GM12878 (cell line): ENCODE data around the gene LARP4B. TPM values are rescaled to one million over a fixed set of nuclear protein-coding genes. Genes with fewer than 3 reads are reported as not detected.

Experiments used
- ATAC-seq: fragments of 200-7000 bp; cut with Tn5 transposase; 3 replicates; pipeline ENCODE4 v1.9.1; 2020; ENCODE audit warnings: mild to moderate bottlenecking, moderate library complexity
- BruUV-seq: library from RNA; stranded (reverse); fragments of 400-500 nt; replicated peaks from 2 replicates; lab custom pipeline; 2021; lab: Mats Ljungman, UMichigan
- CTCF ChIA-PET: fragments of 300-600 bp; sonication (Branson Sonifier 250); formaldehyde crosslinking; extraction: SDS; loops from one replicate; lab custom pipeline; 2021; ENCODE audit warnings: inconsistent platforms; lab: Yijun Ruan, JAX
- POLR2A ChIA-PET: fragments of 350-600 bp; formaldehyde crosslinking; extraction: SDS; loops from one replicate; lab custom pipeline; 2021; ENCODE audit warnings: inconsistent platforms; lab: Charles Lee
- RAD21 ChIA-PET: fragments of 300-600 bp; sonication (Branson Sonifier 250); formaldehyde crosslinking; loops from one replicate; lab custom pipeline; 2023; ENCODE audit warnings: antibody characterized with exemption; ENCODE audit not compliant: unreplicated experiment; lab: Charles Lee
- SMC1A ChIA-PET: fragments of 300-600 bp; sonication (Branson Sonifier 250); formaldehyde crosslinking; loops from one replicate; lab custom pipeline; 2023; ENCODE audit not compliant: unreplicated experiment, uncharacterized antibody; lab: Charles Lee
- DNase-seq: peaks from one replicate; pipeline ENCODE4 v3.0.0-alpha.2; 2011; ENCODE audit warnings: low read depth, low spot score
- FAIRE-seq: peaks from 3 replicates; lab custom pipeline; 2011; peaks lifted over from hg19 to GRCh38; lab: Jason Lieb, UNC
- H2AFZ ChIP-seq: 2 replicates; pipeline ENCODE4 v1.6.0; 2011; ENCODE audit warnings: low read depth, low read length, control low read depth; ENCODE audit not compliant: control insufficient read depth
- H3K27ac ChIP-seq: 2 replicates; pipeline ENCODE4 v1.5.1; 2011; ENCODE audit warnings: control low read depth; ENCODE audit not compliant: control insufficient read depth, insufficient read depth
- H3K27me3 ChIP-seq, 2 experiments: replicated peaks in 1 of 2; 2 replicates each; pipeline versions ENCODE4 v1.6.0 to v1.6.1; 2011; ENCODE audit warnings: low read length in 1 of 2; ENCODE audit not compliant: control insufficient read depth in 2 of 2, insufficient read depth in 2 of 2
- H3K36me3 ChIP-seq, 2 experiments: 2 replicates each; pipeline ENCODE4 v1.5.1; 2011; ENCODE audit warnings: low read length in 1 of 2; ENCODE audit not compliant: control insufficient read depth in 2 of 2, insufficient read depth in 2 of 2
- H3K4me1 ChIP-seq: 2 replicates; pipeline ENCODE4 v1.6.1; 2011; ENCODE audit warnings: mild to moderate bottlenecking, low read length, moderate library complexity, mixed read lengths; ENCODE audit not compliant: control insufficient read depth, insufficient read depth
- H3K4me2 ChIP-seq: 2 replicates; pipeline ENCODE4 v1.6.0; 2011; ENCODE audit warnings: control low read depth; ENCODE audit not compliant: control insufficient read depth, insufficient read depth
- H3K4me3 ChIP-seq: fragments of 200-600 bp; sonication (generic); 2 replicates; pipeline ENCODE4 v1.5.1; 2016
- H3K79me2 ChIP-seq: 2 replicates; pipeline ENCODE4 v1.6.0; 2011; ENCODE audit warnings: low read length; ENCODE audit not compliant: control insufficient read depth, insufficient read depth
- H3K9ac ChIP-seq: 2 replicates; pipeline ENCODE4 v1.8.0; 2011; ENCODE audit warnings: low read length, control low read depth, mixed read lengths; ENCODE audit not compliant: control insufficient read depth, insufficient read depth
- H3K9me3 ChIP-seq: replicated peaks from 3 replicates; pipeline ENCODE4 v1.5.1; 2011; ENCODE audit warnings: mild to moderate bottlenecking, low read length; ENCODE audit not compliant: control insufficient read depth, insufficient read depth
- H4K20me1 ChIP-seq: 2 replicates; pipeline ENCODE4 v1.6.0; 2011; ENCODE audit not compliant: control insufficient read depth, insufficient read depth
- BACH1 ChIP-seq: fragments of 450-650 bp; IDR thresholded peaks from 2 replicates; pipeline ENCODE4 v1.6.1; 2017; ENCODE audit warnings: mild to moderate bottlenecking, borderline replicate concordance
- CHD2 ChIP-seq: IDR thresholded peaks from 2 replicates; pipeline ENCODE4 v1.6.1; 2011; ENCODE audit warnings: low read depth, low read length, improper control_type of control experiment, borderline replicate concordance
- GATAD2B ChIP-seq: fragments of 450-650 bp; conservative IDR thresholded peaks from 2 replicates; pipeline ENCODE4 v1.6.1; 2017; ENCODE audit warnings: low read depth, mild to moderate bottlenecking, moderate library complexity
- HDAC6 ChIP-seq: fragments of 200-600 bp; sonication (generic); IDR thresholded peaks from one replicate; pipeline ENCODE4 v1.8.0; 2017; ENCODE audit warnings: antibody characterized with exemption; ENCODE audit not compliant: unreplicated experiment
- IKZF2 ChIP-seq, 2 experiments: fragments of 450-650 bp; IDR thresholded peaks; 2 replicates each; pipeline ENCODE4 v1.6.1; 2017; ENCODE audit warnings: mild to moderate bottlenecking in 2 of 2, moderate library complexity in 2 of 2
- IRF3 ChIP-seq: fragments of 450-650 bp; IDR thresholded peaks from 2 replicates; pipeline ENCODE4 v1.6.1; 2014; ENCODE audit warnings: mild to moderate bottlenecking
- KAT2A ChIP-seq: conservative IDR thresholded peaks from 2 replicates; pipeline ENCODE4 v1.6.1; 2011; ENCODE audit warnings: low read depth, low read length; ENCODE audit not compliant: control insufficient read depth
- MEF2B ChIP-seq: fragments of 450-650 bp; IDR thresholded peaks from 2 replicates; pipeline ENCODE4 v1.6.1; 2018; ENCODE audit warnings: mild to moderate bottlenecking, moderate library complexity; ENCODE audit not compliant: partially characterized antibody, poor library complexity, severe bottlenecking
- POLR2AphosphoS2 ChIP-seq: IDR thresholded peaks from 2 replicates; pipeline ENCODE4 v1.6.1; 2011; ENCODE audit warnings: low read depth, mild to moderate bottlenecking, low read length, improper control_type of control experiment, moderate library complexity
- RELA ChIP-seq: fragments of 450-650 bp; IDR thresholded peaks from 2 replicates; pipeline ENCODE4 v1.8.0; 2014; ENCODE audit warnings: borderline replicate concordance; ENCODE audit not compliant: partially characterized antibody
- SIN3A ChIP-seq: IDR thresholded peaks from 2 replicates; pipeline ENCODE4 v1.6.1; 2012; ENCODE audit warnings: low read depth, low read length, improper control_type of control experiment
- SIX5 ChIP-seq: IDR thresholded peaks from 2 replicates; pipeline ENCODE4 v1.6.1; 2011; ENCODE audit warnings: mild to moderate bottlenecking, low read depth, low read length, moderate library complexity; ENCODE audit not compliant: severe bottlenecking
- SRF ChIP-seq, 2 experiments: IDR thresholded peaks; 2 replicates each; pipeline ENCODE4 v1.6.1; 2011; ENCODE audit warnings: low read depth in 2 of 2, low read length in 2 of 2, mild to moderate bottlenecking in 1 of 2, moderate library complexity in 1 of 2
- WGBS: methylation state at CpG from one replicate; pipeline ENCODE4 v1.1.6; 2016; ENCODE audit warnings: low lambda C conversion rate; ENCODE audit not compliant: insufficient replicate concordance, insufficient coverage; ENCODE audit errors: missing lambda C conversion rate; 5-methylcytosine and 5-hydroxymethylcytosine counted together
- in situ Hi-C: fragments of 300-500 bp; cut with MboI; formaldehyde crosslinking; loops from 9 replicates; pipeline ENCODE4 v1.14.3; 2018; ENCODE audit warnings: mixed read lengths
- intact Hi-C: fragments of 100-400 bp; cut with micrococcal nuclease; formaldehyde crosslinking; loops from one replicate; pipeline ENCODE4 v1.14.2; 2022; ENCODE audit not compliant: unreplicated experiment
- polyA plus RNA-seq, 11 experiments: library from polyadenylated mRNA; depleted of rRNA in 4 of 11; unstranded in 6 of 11; stranded (reverse) in 5 of 11; fragments of >200 nt; fragmentation: Nextera tagmentation in 4 of 11; fragmentation: Illumina TruSeq in 1 of 11; extraction: Ambion mirVana in 4 of 11; extraction: Trizol in 1 of 11; gene quantifications; 1 replicate in 1 of 11; 2 replicates in 10 of 11; pipeline versions ENCODE4 v1.2.1 to v1.2.3, GENCODE V29; 2011 to 2016; ENCODE audit warnings: inconsistent platforms in 2 of 11, missing spikeins in 2 of 11, low read depth in 1 of 11
- total RNA-seq, 4 experiments: library from RNA; depleted of rRNA in 3 of 4; stranded (reverse); fragments of >200 nt in 3 of 4; fragmentation: Illumina TruSeq in 1 of 4; extraction: Trizol in 1 of 4; gene quantifications; 2 replicates each; pipeline versions ENCODE4 v1.2.1 to v1.2.3, GENCODE V29; 2013 to 2021
- TF ChIP-seq, protein P1 (sequence below): fragments of 450-650 bp; formaldehyde crosslinking; IDR thresholded peaks from 2 replicates; pipeline ENCODE4 v1.4.0; 2022; ENCODE audit warnings: mild to moderate bottlenecking, moderate library complexity
- TF ChIP-seq, protein P2 (sequence below): fragments of 450-650 bp; IDR thresholded peaks from 2 replicates; pipeline ENCODE4 v1.6.1; 2017; ENCODE audit warnings: low read depth, mild to moderate bottlenecking, moderate library complexity

The LARP4B gene
- total and polyA plus RNA-seq, 10 of the 15 experiments (the other 5 are each of a cell fraction or from before 2014, with no cell fraction given): 10.5 to 119 (median 39.4) TPM

- TF ChIP-seq MEF2B: peak; percentile 99
- TF ChIP-seq RELA: peak; percentile 31
- TF ChIP-seq, protein P1, sequence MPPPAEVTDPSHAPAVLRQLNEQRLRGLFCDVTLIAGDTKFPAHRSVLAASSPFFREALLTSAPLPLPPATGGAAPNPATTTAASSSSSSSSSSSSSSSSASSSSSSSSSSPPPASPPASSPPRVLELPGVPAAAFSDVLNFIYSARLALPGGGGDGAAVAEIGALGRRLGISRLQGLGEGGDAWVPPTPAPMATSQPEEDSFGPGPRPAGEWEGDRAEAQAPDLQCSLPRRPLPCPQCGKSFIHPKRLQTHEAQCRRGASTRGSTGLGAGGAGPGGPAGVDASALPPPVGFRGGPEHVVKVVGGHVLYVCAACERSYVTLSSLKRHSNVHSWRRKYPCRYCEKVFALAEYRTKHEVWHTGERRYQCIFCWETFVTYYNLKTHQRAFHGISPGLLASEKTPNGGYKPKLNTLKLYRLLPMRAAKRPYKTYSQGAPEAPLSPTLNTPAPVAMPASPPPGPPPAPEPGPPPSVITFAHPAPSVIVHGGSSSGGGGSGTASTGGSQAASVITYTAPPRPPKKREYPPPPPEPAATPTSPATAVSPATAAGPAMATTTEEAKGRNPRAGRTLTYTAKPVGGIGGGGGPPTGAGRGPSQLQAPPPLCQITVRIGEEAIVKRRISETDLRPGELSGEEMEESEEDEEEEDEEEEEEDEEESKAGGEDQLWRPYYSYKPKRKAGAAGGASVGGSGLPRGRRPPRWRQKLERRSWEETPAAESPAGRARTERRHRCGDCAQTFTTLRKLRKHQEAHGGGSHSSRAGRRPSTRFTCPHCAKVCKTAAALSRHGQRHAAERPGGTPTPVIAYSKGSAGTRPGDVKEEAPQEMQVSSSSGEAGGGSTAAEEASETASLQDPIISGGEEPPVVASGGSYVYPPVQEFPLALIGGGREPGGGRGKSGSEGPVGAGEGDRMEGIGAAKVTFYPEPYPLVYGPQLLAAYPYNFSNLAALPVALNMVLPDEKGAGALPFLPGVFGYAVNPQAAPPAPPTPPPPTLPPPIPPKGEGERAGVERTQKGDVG (CRISPR knock-in tag): no peak
- no peak for TF ChIP-seq CHD2
- peak; percentile 28; the same call in 1 of the 2 replicates for TF ChIP-seq BACH1
- peak; percentile 28 to 38; a peak in 2 of 4 replicates for TF ChIP-seq IKZF2 (IDR thresholded peaks at IDR 0.05)
- TF ChIP-seq GATAD2B: 0 out of 2 replicates have a peak, but pooled peaks have one; percentile 73
These were observed 42.7 kb upstream of the LARP4B start (continued) for GRCh38 chr10:974038-974784.

DNA sequence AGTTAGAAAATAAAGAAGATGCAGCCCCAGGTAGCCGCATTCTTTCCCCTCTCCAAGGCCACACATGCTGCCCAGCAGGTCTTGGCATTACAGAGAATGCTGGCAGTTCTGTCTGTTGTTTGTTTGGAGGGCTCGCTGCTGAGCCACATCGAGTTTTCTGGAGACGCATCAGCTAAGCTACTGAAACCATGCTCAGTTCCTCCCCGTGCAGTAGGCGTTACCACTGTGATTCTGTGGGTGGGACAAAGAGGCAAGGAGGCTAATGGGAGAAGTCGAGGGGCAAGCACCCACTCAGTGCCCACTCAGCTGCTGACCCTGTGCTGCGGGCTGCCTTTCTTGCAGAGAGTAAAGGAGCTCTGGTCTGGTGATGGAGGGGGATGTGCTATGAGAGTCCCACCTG is 41.3 kb upstream of the LARP4B start:
- intact Hi-C loops: loop anchor here (1.0 kb wide), 1 partner anchor 28 kb away; no protein-coding TSS in a partner anchor
- no TSS peak for BruUV-seq
- CTCF ChIA-PET: no interaction called here
- Histone ChIP-seq H2AFZ (no peak overlapping the region), H3K36me3 (no peaks in the 10 kb centered on the region), H3K27me3 (no peaks in the 10 kb centered on the region), H3K4me3 (no peak overlapping the region; the same call in 1 of the 2 replicates), H3K9me3 (peaks cover 2% of the 10 kb centered on the region; the same call in 2 of the 3 replicates), H3K27ac (no peak overlapping the region), H3K9ac (no peak overlapping the region), H3K79me2 (no peaks in the 10 kb centered on the region), H3K4me1 (peaks cover 19% of the 10 kb centered on the region), H3K4me2 (peak overlapping the region; percentile 23; the same call in 1 of the 2 replicates), H4K20me1 (no peaks in the 10 kb centered on the region)
- WGBS: 18% methylated on average over 8 of the region's 8 CpGs
- RAD21 ChIA-PET: interaction anchor here (1.4 to 2.2 kb wide), 2 partner anchors 17 to 20 kb away, joined by 3 to 8 read pairs; no protein-coding TSS in a partner anchor
- DNase-seq: no peak
- peak; percentile 66 for ATAC-seq
- no peak for FAIRE-seq
- SMC1A ChIA-PET: interaction anchor here (1.2 to 2.5 kb wide), 3 partner anchors 14 to 43 kb away, joined by 4 to 25 read pairs (median 9); partner anchors contain the start of gene GTPBP4
- in situ Hi-C loops: no loop called here
- POLR2A ChIA-PET: interaction anchor here (0.6 to 3.6 kb wide), 5 partner anchors 9 to 122 kb away, joined by 3 to 23 read pairs (median 6); partner anchors contain the start of gene GTPBP4
- TF ChIP-seq SIX5: no peak
- no peak for TF ChIP-seq SIN3A
- TF ChIP-seq SRF (IDR thresholded peaks at IDR 0.05; ENCODE audit: low read depth in 2 of 2, low read length in 2 of 2): no peak
- no peak for TF ChIP-seq KAT2A
- TF ChIP-seq IRF3: no peak
- TF ChIP-seq POLR2AphosphoS2: no peak
- no peak for TF ChIP-seq HDAC6
- TF ChIP-seq, protein P2, sequence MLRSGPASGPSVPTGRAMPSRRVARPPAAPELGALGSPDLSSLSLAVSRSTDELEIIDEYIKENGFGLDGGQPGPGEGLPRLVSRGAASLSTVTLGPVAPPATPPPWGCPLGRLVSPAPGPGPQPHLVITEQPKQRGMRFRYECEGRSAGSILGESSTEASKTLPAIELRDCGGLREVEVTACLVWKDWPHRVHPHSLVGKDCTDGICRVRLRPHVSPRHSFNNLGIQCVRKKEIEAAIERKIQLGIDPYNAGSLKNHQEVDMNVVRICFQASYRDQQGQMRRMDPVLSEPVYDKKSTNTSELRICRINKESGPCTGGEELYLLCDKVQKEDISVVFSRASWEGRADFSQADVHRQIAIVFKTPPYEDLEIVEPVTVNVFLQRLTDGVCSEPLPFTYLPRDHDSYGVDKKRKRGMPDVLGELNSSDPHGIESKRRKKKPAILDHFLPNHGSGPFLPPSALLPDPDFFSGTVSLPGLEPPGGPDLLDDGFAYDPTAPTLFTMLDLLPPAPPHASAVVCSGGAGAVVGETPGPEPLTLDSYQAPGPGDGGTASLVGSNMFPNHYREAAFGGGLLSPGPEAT: no peak
